KOPT-K1 (cell line): ENCODE results near the gene FRMPD2.
"Not testable (repeated sequence)": the region's sequence is repeated elsewhere in the genome, so short reads cannot be mapped to it uniquely, and the experiment has no call there.

Experiments used
- H3K27ac ChIP-seq: fragments of 200-600 bp; sonication (generic); 2 replicates; pipeline ENCODE4 v1.5.1; 2016; ENCODE audit warnings: antibody characterized with exemption, mild to moderate bottlenecking, low read depth, low read length; ENCODE audit not compliant: poor library complexity, severe bottlenecking
- H3K36me3 ChIP-seq: fragments of 200-600 bp; sonication (generic); 2 replicates; pipeline ENCODE4 v1.5.1; 2017; ENCODE audit warnings: antibody characterized with exemption, mild to moderate bottlenecking, low read length, moderate library complexity; ENCODE audit not compliant: insufficient read depth
- H3K9me3 ChIP-seq: fragments of 200-600 bp; sonication (generic); 2 replicates; pipeline ENCODE4 v1.5.1; 2017; ENCODE audit warnings: antibody characterized with exemption, low read length, mild to moderate bottlenecking; ENCODE audit not compliant: insufficient read depth, poor library complexity, severe bottlenecking

The FRMPD2 gene

DNA sequence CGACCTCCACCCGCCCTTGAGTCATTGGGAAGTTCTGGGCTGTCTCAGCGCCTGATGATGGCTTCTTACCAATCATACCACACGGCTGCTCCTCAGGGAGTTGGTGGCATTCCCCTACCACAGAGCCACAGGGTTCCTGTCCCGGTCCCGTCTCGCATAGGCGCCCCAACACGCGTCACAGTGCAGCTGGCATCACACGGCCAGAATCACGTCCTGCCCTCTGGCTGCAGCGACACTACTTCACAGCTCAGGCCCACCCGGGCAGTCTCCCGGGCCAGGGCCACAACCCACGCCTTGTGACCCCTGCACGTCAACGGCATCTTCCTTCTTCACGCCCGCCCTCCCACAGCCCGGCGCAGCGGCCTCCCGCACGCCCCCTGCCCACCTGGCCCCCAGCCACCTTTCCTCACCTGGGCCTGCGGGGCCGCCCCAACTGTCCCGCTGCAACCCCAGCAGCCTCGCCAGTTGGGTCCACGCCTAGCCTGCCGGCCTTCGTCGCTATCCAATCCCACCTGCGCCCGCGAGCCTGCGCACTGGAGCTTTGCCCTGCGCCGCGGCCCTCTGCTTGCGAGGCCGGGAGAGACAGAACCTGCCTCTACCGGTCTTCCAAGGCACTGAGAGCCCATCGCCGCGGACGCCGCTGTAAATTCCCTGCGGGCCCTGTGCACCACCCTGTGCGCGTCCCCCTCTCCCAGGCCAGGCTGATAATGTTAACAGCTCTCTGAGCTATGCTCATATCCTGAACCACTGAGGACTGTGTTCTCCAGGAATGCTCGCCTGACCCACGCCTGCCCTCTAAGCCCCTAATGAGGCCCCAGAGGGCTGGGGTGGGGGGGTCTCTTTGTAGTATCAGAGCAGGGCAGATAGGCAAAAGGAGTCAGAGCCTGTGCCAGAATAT lies 134.3 kb downstream of the FRMPD2 start:
- not testable (repeated sequence) for H3K9me3 ChIP-seq, H3K36me3 ChIP-seq, H3K27ac ChIP-seq

- not testable (repeated sequence) for H3K36me3 ChIP-seq, H3K9me3 ChIP-seq, H3K27ac ChIP-seq
Observed at GRCh38 chr10:48128954-48129353, 145.5 kb downstream of the FRMPD2 start.

- H3K36me3 ChIP-seq: not testable (repeated sequence)
Observed at GRCh38 chr10:48126251-48126650, 148.2 kb downstream of the FRMPD2 start.

DNA sequence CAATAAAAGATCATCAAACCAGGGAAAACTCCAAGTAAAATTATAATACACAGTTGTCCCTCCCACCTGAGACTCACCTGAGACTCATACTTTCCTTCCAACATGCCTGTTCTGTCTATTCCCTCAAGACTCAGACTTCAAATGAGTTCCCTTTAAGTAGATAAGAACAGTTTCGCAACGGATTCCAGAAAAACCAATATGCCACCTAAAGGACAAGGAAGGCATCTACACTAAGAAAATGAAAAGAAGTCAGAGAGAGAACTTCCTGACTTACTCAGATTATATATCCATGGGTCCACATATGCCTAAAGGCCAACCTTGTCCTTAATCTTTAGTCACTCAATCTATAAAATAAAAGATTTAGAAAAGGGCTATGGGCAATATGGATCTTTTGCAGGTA lies 148.9 kb downstream of the FRMPD2 start:
- not testable (repeated sequence) for H3K27ac ChIP-seq, H3K36me3 ChIP-seq, H3K9me3 ChIP-seq

More at GRCh38 chr10:48126251-48126650, 148.2 kb downstream of the FRMPD2 start:
- not testable (repeated sequence) for H3K27ac ChIP-seq, H3K9me3 ChIP-seq

DNA sequence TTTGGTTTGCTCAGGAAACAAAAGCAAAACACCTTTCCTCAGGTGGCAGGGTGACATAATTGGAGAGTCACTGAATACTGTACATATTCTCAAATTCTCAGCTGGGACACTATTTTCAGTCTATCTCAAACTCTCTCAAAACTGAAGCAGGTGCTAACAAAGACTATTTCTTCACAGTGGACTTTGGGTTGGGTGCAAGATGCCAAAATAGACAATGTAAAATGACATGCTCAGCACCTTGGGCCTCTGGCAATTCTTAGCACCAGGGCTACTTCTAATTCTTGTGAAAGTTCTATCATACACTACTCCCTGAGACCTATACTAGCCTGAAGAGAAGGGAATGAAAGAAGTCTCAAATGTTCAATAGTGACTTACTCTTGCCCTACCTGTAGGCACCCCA lies 151.9 kb downstream of the FRMPD2 start:
- not testable (repeated sequence) for H3K36me3 ChIP-seq, H3K9me3 ChIP-seq, H3K27ac ChIP-seq

GRCh38 chr10:48110277-48110676 lies 164.2 kb downstream of the FRMPD2 start:
- not testable (repeated sequence) for H3K36me3 ChIP-seq, H3K9me3 ChIP-seq
- H3K27ac ChIP-seq: peak overlapping the region; percentile 23
